HG03025 (cell line): ENCODE results near the gene DLEC1.

Experiments
- ATAC-seq: cut with Tn5 transposase; IDR thresholded peaks from one replicate; pipeline ENCODE4 v1.9.1; 2021; ENCODE audit warnings: mild to moderate bottlenecking, moderate library complexity; ENCODE audit not compliant: unreplicated experiment, low FRiP score

DLEC1 gene

DNA sequence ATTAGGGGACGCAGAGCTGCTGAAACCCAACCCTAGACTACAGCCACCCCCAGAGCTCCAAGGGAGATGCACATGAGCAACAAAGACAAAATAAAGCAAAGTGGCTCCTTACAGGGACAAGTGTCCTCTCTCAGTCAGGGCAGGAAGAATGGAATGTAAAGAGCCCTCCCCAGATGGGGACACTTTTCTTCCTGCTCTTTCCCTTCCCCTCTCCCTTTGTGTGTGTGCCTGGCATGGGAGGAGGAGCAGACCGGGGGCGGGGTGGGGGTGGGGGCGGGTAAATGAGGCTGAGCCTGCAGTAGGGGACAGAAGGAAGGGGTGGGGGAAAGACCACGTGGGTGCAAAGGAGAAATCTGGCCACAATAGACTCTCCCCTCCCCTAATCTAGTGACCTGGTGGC, 60.5 kb downstream of the DLEC1 start:
- ATAC-seq, result no peak

DNA sequence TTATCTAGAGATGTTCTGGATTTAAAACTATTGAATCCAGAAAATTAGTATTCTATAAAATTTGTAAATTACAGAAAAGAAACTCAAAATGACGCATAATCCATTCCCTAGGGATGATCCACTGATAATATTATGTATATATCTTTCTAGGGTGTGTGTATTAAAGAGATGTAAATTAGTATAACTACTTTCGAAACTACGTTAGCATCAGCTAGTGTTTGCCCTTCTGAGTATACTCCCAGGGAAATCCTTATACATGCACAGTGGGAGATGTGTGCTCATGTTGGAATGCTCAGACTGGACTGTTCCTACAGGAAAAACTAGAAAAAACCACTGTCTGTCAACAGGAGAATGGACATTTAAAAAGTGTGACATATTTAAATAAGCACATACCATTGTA, 61.5 kb downstream of the DLEC1 start:
- ATAC-seq, result no peak

DNA sequence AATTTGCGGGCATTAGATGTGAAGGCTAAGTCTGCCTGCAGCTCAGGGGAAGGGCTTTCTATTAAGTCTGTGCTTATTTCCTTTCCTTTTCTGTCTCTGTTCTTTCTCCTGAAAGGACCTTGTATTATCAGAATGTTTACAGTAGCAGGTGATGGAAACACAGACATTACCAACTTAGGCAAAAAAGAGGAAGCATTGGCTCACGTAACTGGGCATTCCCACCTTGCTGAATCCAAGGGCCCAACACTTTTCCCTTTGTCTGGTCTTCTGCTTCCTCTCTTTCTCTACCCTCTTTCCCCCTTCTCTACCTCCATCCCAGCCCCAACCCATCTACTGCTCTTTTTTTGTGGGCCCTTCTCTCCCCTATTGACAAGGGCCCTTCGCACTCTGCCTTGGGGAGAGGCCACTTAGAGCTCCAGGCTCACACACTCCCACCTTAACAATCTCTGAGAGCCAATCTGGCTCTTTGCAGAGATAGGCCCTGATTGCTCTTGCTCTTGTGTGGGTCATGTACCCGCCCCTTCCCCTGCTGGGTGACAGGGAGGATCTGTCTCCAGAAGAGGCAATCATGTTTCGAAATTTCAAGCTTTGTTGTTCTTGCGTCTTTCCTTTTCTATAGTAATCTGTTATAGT, 62.9 kb downstream of the DLEC1 start:
- ATAC-seq, result no peak

DNA sequence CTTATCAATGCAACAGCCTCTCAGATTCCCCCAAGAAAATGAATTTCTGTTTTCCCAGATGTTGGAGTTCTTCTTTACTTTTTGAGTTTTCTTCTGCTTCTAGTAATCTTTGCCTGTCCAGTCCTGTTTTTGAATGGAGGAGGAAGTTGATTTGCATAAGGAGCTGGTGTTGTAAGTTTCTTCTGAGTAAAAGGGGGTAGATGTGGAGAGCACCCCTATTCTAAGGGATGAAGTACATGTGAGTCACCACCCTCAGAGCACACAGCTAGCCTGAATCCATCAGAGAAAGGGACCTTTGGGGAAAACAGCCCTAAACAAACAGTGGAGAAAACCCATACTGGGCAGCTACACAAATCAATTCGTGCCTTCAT, 63.4 kb downstream of the DLEC1 start:
- ATAC-seq, result no peak

DNA sequence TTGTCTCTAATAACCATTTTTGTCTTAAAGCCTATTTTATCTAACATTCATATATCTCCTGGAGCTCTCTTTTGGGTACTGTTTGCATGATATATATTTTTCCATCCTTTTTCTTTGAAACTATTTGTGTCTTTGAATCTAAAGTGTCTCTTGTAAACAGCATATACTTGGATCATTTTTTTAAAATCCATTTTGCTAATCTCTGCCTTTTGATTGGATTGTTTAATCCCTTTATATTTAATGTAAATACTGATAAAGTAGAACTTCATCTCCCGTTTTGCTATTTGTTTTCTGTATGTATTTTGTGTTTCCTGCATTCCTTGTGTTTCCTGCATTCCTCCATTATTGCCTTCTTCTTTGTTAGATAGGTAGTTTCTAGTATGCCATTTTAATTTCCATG, 66.5 kb downstream of the DLEC1 start:
- no peak for ATAC-seq

DNA sequence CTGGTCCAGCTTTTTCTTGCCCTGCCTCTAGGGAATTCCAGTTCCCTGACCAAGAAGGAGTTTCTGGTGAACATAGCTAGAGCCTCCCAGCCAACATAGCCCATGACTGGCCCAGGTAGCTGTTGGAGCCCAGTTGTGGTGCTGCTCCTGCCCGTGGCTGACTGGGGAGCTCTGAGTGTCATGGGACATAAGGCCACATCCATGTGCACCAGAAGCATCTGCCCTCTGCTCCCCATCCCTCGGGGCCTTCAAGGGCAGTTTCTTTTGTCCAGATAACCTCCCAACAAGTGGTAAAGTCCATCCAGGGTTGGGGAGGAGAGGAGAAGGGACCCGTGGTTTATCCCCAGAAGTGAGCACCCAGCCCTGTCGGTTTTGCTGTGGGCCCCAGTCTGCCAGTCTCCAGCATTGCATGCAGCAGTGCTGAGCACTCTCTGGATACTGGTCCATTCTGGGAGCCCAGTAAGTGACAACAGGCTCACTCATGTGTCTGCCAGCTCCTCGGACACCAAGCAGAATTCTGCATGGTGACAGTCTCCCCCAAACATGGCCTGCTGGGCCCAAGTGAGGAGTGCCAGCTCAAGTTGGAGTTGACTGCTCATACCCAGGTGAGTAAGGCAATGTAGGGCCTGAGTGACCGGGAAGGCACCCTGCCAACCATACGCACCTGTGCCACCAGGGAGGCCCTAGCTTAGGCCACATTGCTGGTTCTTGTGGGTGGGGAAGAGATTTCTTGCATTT, 69.1 kb downstream of the DLEC1 start:
- no peak for ATAC-seq

DNA sequence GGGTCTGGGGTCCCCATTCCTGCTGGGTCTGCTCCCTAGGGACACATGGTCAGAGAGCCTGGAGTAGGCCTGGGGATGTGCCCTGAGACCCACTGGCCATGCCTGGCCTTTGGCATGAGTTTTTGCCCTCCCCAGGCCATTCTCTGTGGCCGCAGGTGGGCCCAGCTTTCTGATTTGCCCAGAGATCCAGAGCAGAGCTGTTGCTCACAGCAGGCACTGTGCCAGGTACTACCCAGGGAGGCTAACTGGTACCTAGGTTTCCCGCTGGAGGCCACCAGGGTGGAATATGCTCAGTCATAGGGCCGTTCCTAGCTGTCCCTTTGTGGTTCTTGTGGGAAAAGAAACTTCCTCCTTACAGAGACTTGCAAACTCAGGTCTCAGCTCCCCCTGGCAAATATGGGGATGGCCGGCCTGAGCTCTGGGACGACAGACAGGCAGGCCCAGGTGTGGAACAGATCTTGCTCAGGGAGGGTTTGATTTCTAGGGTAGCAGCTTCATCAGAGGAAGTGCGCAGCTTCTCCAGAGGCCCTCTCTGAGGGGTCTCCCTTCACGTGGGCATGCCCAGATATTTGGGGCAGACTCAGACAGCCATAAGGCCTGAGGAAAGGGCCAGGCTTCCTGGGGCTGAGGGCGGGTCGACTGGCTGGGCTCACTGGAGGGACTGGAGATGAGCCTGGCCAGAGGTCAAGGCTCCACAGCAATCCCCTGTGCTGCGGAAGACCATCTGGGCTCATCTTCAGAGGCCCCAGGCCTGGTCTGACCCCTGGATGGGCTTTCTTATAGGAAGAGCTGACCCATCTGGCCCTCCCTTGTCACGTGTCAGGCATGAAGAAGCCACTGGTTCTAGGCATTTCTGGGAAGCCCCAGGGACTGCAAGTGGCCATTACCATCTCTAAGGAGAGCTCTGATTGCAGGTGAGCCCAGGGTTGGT, 69.9 kb downstream of the DLEC1 start:
- no peak for ATAC-seq

DNA sequence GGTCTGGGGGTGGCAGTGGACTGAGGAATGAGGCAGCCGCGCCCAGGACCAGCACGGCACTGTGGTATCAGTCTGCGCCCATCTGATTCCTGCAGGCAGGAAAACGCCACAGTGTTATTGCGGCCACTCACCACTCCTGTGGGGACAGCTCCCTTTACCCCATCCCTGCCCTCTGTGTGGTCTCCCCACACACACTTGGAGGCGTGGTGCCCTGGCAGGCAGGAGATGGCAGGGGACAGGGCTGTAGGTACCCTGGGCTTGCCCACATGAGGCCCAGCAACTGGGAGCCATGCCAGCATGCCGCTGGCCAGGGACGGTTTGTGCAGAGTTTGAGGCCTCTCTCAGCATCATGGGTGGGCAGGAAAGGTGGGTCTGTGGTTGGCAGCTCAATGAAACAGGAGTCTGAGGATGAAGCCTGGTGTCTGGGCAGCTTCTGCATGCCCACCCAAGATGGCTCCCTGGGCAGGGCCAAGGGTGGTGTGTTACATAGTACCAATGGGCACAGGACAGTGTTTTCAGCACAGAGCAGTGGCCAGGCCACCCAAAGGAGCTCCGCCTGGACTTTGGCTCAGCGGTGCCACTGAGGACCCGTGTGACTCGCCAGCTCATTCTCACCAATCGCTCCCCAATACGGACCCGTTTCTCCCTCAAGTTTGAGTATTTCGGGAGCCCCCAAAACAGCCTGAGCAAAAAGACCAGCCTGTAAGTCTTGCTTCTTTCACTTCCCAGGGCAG, 70.7 kb downstream of the DLEC1 start:
- no peak for ATAC-seq

DNA sequence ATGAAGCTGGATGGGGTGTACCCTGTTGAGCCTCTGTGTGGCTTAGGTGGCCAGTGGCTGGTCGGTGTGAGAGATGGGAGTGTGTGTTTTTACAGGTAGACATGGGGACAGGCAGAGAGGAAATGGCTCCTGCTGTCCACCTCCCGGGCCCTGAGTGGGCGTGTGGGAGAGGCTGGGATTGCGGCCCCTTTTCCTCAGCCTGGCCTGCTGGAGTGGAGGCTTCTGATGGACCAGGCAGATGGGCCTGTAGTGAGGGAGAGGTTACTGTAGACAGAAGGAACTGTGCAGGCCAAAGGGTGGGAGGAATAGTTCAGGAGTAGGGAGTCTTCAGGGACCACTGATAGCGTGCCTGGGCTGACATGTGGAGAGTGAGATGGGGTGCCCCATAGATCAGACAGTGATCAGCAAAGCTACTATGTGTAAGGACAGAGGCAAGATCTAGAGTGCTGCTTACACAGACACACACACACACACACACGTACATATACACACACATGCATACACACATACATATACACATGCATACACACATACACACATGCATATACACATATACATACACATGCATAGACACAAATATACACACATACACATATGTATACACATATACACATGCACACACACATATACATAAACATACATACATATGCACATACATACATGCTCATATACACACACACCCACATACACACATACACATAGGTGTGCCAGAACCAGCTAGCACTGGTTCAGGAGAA, 71.5 kb downstream of the DLEC1 start:
- ATAC-seq, result no peak

DNA sequence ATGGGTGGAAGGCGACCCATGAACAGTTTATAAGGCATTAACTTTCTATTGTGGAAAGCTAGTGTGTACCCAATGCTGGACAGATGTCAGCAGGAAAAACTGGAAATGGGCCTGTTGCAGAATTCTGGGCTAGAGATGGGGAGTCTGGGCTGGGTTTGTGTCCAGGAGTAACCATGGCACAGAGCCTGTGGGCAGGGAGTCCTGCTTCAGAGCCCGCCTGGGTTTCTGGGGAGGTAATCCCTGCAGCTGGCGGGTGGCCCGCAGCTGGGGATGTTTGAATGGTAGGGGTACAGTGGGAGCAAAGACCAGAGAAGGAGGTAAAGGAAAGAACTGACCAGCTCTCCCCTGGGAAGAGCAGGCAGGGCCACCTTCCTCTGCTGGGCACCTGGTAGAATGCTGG, 72.2 kb downstream of the DLEC1 start:
- no peak for ATAC-seq

DNA sequence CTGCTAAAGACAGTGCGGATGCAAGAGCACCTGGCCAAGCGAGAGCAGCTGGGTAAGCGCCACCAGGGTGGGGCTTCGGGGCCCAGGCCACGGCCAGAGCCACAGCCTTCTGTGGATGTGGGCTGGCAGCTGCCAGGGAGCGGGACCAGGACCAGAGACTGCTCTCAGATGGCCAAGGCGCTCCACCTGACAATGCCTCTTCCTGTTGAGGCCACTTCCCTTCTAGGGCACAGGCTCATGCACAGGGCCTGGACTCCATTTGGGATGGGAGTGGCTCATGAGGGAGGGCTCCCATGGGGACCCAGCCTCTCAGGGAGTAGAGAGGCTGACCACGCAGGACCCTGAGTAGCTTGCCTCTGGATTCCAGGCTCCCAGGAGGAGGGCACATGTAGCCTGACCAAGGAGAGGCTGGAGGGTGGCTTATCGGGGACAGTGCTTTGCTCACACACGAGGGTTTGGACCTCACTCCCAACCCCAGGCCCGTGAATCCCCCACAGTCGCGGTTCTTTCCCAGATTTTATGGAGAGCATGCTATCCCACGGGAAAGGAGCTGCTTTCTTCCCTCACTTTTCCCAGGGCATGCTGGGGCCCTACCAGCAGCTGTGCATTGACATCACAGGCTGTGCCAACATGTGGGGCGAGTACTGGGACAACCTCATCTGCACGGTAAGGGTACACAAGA, 72.8 kb downstream of the DLEC1 start:
- no peak for ATAC-seq

DNA sequence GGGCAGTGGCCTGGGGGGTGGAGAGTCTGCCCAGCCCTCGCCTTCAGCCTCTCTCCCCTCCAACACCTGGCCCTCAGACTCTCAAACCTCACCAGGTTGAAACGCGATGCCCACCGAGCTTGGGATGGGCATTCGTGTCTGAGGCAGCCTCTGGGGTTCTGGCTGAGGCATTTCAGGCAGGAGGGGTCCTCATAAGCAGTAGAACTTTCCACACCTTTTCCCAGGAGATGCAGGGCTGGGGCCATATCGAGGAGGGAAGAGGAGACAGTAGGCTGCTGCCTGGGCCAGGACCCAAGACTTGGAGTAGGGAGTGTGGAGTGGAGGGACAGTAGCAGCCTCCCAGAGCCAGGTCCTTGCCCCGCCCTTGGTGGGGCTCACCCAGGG, 73.4 kb downstream of the DLEC1 start:
- ATAC-seq, result no peak

DNA sequence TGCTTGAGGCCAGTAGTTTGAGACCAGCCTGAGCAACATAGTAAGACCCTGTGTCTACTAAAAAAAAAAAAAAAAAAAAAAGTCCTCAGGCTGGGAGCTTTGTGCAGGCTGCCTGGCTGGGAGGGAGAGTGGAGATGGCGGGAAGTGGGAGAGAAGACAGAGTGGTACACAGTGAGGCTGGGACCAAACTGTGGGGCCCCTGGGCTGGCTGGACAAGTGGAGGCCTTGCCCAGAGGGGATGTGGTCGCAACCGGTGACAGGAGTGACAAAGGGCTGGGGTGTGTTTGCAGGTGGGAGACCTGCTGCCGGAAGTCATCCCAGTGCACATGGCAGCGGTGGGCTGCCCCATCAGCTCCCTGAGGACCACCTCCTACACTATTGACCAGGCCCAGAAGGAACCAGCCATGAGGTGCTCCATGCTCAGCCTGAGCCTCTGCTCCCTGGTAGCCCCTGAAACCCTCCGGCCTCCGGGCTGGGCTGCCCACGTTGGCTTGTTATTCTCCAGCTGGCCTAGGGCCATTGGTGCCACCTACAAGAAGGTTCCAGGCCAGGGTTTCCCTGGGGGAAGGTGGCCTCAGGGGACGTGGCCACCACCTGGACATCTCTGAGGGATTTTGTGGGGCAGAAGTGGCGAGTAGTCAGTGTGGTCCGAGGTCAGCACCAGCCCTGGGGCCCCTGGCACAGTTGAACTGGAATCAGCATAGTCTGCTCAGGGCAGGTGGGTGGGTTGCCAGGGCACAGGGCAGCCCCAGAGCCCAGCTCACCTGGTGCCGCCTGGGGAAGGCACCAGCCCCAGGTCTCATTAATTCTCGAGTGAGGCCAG, 75.3 kb downstream of the DLEC1 start:
- no peak for ATAC-seq

DNA sequence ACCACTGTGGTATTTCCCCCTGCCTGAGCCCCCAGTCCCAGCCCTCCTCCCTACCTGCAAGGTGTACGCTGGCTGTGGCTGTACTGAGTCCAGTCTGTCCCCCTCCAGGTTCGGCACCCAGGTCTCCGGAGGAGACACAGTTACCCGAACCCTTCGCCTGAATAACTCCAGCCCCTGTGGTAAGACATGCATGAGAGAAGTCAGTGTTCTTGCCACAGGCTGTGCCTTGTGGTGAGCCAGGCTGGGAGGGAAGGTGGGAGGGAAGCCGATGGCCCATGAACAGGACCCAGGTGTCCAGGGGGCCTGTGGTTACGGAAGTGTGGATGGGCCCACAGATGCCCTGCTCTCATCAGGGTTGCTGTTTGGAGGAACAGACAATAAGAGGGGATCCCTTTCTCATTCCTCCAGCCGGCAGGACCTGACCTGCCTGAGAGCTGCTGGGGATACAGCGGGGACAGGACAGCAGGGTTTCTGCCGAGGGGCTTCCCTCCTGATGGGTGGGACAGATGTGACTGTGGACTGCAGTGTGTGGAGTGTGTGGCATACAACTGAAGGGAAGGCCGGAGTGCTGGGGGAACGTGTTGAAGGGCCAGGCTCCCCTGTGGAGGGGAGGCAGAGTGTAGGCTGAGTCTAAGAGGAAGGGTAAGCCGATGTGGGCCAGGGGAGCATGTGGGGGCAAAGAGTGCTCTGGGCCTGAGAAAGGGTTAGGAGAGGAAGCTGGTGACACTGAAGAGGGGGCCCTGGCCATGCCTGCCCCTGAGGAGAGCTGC, 76.1 kb downstream of the DLEC1 start:
- no peak for ATAC-seq

DNA sequence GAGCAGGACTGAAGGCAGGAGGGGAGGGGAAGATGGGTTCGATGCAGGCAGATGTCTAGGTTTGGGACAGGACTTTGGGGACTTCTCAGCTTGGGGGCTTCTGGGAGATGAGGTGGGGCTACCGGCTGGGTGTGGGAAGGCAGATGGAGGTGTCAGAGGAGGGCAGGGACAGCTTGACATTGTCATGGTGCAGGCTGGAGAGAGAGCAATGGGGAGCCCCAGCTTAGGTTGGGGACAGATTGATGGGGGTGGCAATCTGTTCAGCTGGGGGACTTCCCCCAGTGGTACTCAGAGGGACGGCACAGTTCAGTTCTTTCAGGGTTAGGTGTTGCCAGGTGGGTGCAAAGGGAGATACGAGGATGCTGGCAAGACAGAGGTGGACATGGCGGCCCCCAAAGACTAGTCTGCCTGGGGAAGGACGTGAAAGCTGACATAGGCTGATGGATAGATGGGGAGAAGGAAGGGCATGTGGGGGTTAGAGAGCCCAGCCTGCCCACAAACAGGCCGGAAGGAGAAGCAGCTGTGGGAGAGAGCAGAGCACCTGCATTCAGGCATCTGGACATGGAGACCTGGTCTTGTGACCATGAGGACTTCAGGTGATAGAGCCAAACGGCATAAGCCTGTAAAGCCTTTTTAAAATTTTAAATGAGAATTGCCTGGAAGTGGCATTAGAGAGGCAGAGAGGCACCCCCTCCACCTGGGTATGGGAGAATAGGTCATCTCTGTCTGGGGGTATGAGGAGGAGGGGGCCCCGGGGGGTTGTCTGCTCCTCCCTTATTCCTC, 76.8 kb downstream of the DLEC1 start:
- no peak for ATAC-seq

DNA sequence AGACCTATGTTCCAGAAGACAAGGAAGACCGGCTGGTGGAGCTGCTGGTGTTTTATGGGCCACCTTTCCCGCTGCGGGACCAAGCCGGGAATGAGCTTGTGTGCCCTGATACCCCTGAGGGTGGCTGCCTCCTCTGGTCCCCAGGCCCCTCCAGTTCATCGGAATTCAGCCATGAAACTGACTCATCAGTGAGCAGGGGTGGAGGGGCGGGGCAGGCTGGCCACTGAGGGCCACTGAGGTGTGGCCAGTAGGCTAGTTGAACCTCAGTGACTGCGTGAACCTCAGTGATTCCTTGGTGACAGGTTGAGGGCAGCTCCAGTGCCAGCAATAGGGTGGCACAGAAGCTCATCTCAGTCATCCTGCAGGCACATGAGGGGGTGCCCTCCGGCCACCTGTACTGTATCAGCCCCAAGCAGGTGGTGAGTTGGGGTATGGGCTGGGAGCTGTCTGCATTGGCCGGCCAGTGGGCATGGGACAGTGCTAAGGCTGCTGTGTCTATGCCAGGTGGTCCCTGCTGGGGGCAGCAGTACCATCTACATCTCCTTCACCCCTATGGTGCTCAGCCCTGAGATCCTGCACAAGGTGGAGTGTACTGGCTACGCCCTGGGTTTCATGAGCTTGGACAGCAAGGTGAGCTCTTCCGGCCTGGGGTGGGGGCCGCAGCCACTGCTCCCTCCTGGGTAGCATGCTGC, 77.6 kb downstream of the DLEC1 start:
- ATAC-seq, result no peak
